HG02642 (cell line): Measurements from ENCODE around the gene COL28A1.

Source experiments
- ATAC-seq: cut with Tn5 transposase; IDR thresholded peaks from one replicate; pipeline ENCODE4 v1.9.1; 2021; ENCODE audit warnings: mild to moderate bottlenecking; ENCODE audit not compliant: unreplicated experiment, poor library complexity

COL28A1 gene

DNA sequence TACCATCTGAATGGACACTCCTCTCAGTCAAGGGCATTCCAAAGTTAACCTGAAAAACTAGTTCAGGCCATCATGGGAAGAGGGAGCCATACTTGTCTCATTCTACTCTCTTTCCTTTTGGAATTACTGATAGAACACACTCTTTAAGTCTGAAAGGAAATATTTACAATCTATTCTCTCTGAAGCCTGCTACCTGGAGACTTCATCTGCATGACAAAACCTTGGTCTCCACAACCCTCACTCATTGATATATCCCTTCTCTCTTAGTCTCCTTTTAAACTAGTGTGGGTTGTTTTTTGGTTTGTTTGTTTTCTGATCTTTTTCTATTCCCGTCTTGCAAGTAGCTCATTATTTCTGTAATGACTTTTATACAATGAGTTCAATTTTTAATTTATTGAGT is 183.8 kb downstream of the COL28A1 start:
- no peak for ATAC-seq

DNA sequence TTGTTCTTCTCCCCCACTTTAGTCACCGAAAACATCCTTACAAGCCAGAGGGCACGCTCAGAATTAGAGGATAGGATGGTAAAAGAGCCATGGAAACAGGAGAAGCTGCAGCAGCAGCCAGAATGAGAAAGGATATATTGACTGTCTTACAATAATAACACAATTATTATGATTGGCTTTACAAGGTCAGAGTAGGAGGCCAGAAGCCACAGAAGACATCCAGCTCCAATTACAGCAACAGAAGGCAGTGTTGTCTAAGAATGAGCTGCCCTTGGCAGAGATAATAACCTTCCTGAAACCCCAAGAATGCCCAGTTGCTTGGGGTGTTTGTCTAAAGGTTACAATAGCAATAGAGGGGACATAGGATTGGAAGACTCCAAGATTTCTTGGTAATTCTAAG is 184.5 kb downstream of the COL28A1 start:
- no peak for ATAC-seq

DNA sequence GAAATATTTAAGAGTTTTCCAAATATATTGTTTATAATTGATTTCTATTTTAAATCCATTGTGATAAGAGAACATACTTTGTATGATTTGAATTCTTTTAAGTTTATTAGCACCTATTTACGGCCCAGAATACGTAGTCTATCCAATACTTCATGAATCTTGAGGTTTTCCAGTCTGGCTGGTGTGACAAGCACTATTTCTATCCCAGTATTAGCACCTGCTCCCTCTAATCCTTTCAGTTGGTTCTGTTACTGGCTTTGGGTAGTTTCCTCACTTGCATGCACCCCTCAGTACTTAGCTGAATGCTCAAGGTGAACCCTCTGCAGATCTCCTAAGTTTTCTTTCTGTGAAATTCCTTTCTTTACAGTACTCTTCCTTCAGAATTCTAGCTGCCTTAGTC is 186.5 kb downstream of the COL28A1 start:
- ATAC-seq = no peak

DNA sequence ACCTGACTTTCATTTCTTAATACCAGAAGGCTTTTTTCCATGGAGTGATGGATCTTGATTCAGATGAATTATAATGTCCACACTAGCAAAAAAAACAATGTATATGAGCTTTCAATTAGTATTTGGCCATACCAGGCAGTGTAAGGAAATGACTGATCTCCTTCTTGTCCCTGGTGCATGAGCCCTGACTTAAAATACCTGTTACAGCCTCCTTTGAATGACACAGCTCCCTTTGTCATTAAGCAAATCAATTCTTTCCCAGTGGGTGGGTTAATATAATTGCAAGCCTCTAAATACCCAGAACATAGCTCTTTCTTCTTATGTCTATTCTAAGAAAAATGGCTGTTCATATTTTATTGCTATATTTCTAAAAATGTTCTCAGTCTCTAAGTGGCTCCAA is 188.6 kb downstream of the COL28A1 start:
- ATAC-seq = no peak

DNA sequence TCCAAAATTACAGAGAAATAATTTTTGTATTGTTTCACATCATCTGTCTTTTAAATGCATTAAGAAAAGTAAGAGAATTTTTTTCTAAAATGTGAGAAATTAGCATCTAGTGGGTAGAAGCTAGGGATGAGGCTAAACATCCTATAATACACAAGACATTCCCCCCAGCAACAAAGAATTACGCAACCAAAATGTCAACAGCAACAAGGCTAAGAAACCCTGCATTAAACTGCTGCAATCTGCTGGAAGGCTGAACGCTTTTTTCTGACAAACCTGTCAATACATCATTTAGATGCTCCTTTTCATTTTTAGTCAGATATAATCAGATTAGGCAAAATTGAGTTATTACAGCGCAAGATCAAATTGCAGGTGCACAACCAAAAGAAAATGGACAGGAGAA is 191.1 kb downstream of the COL28A1 start:
- no peak for ATAC-seq

DNA sequence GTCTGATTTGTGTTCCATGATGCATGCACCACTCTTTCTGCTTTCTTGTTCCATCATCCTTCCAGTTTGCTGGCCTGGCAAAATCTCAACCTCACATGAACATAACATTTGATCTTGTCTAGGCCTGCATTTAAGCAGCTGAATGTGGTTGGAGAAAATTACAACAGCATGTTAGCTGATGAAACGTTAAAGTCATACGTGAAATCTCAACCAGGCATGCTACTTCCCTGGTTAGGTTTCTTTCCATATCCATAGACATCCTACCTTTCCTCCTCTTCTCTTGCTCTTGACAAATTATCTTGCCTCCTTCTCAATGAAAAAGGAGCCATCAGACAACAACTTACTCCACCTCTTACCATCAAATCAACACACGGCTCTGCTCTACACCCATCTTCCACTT is 199.8 kb downstream of the COL28A1 start:
- no peak for ATAC-seq

DNA sequence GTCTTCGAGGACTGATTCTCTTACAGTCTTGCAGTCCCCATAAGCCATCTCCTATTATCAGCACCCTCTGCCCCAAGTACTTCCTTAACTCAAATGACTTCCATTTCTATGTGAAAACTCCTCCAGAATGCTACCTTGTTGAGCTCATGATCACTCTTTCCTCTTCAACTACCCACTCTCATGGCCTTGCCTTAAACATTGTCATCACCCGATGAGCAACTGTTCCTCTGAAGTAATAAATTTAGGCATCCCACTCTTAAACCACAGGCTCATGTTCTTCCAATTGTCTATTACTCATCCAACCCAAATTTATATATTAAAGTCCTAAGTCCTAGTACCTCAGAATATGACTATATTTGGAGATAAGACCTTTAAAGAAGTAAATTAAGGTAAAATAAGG is 200.5 kb downstream of the COL28A1 start:
- no peak for ATAC-seq

DNA sequence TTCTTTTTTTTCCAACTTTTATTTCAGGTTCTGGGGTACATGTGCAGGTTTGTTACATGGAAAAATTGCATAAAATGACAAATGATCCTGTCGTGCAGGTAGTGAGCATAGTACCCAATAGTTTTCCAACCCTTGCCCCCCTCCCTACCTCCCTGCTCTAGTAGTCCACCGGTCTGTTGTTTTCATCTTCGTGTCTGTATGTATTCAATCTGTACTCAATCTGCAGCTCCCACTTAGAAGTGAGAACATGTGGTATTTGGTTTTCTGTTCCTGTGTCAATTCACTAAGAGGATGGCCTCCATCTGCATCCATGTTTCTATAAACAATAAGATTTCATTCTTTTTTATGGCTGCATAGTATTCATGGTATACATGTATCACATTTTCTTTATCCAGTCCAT is 202.1 kb downstream of the COL28A1 start:
- ATAC-seq = no peak

DNA sequence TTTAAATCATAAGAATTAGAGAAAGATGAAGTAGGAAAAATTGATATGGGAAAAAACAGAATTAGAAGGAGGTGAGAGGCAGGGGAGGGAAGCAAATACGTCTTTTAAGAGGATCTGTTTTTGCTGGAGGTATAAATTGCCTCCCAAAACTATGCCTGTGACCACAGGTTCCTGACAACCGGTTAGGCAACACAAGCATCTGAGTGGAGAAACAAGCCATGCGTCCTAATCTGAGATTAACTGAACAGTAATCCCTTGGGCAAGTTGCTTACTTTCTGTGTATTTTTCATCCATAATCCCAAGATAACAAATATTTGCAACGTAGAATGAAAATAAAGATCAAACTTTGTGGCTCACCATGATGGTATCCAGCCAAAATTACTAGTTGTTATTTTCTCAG is 204.2 kb downstream of the COL28A1 start:
- no peak for ATAC-seq

DNA sequence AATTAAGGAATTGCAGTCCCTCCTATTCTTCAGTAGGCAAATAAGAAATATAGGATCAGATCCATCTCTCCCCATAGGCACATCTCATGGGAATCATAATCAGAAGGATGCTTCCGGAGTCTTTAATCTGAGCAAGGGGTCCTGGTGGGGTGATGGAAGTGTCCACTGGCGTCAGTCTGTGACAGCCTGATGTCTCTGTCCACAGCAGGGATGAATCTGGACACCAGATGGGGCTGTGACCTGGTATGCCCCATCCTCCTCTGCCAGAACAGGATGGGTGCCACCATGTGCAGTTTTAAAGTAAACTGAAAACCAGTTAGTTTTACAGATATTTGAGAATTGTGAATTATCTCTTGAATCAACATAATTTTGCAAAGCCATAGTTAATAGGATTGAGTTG is 204.7 kb downstream of the COL28A1 start:
- no peak for ATAC-seq

DNA sequence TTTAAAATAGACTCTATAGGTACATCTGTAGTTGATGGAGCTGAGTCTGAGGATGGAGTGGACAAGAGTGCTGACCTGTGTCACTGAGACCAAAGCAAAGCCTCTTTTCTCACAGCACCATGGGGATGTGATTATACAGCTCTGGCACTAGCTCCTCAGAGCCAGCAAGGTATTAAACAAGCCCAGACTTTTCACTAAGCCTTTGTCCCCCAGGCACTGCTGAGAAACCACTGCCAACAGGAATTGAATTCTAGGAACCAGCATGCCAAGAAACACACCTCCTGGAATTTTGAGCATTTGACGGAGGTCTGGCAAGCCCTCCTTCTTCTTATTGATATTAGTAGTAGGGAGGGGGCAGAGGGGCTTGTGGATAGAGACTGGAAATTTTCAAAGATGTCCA is 206.3 kb downstream of the COL28A1 start:
- ATAC-seq = no peak

DNA sequence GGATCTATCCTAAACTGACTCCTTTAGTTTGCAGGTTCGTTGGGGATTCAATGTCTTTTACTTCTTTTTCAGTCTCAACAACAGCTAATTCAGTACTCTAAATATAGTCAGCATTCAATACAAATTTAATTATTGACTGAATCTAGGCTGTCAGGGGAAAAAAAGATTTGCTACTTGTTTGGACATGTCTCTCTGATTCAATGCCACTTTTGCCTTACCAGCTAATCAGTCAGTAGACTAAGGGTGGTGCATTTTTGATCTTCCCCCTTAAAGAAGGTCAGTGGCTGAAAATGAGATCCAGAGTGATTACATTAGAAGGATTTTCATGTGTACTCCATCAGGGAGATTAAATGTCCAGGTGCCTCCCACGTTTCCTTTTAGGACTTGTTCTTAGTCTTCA is 208.2 kb downstream of the COL28A1 start:
- no peak for ATAC-seq

DNA sequence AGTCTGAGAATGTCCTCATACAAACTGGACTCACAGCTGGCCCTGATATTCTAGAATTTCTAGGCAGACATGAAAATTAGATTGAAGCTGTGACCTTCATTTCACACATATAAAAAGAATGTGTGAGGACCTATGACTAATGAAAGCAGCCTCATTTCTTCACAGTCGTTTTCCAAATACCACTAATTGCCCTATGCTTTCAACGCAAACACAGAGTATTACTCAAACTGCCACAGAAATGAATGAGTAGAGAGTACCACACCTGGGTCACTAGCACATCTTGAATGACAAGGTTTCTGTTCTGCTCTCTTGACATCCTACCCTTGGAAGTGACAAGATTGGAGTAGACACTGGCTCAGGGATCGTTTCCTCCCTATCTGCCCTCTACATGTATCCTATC is 211.0 kb downstream of the COL28A1 start:
- ATAC-seq = no peak

DNA sequence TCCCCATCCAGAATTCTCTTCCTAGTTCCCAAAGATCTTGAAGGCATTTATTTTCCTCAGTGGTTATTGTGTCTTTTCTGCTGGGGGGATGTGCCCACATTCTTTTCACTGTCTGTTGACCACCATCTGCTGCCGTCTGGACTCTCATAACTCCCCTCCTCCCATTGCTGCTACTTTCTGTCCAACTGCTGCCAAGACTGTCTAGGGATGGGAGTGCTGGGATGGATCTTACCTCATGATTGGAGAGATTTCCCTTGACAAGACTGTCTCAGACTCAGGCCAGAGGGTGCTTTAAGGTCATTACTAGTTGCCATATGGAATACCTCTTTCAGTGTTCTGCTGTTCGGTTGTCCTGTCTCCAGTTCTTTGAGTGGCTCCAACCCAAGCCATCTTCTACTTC is 211.8 kb downstream of the COL28A1 start:
- no peak for ATAC-seq

DNA sequence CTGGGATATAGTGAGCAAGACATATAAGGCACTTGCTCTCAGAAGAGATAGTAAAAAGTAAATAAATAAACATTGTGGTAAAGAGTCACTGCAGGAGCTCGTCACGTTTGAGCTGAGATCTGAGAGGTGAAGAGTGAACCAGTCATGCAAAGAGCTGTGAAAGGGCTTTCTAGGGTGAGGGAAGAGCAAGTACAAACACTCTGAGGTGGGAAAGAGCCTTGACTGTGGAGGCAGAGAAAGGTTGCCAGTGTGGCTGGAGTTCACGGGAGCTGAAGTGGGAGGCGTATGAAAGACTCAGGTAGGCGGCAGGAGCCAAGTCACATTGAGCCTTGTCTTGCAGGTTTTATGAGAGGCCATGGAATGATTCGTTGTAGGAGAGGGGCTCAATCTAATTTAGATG is 212.3 kb downstream of the COL28A1 start:
- peak; percentile 50 for ATAC-seq

DNA sequence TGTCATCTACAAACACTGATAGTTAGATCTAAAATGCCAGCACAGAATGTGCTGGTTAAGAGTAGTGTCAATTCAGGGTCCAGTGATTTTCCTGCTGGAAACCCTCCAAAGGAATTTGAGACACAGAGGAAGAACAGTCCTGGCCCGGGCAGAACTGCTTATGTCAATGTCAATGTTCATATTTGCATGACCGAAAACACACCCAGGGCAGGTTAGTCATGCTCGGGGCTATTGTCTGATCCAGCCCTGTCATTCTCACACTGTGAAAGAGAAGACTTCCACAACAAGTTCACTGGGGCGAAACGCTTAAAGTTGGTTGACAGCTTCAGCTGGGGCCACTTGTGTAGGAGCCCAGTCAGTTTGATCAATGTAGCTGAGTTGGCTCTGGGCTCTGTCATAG is 214.0 kb downstream of the COL28A1 start:
- peak; percentile 92 for ATAC-seq

DNA sequence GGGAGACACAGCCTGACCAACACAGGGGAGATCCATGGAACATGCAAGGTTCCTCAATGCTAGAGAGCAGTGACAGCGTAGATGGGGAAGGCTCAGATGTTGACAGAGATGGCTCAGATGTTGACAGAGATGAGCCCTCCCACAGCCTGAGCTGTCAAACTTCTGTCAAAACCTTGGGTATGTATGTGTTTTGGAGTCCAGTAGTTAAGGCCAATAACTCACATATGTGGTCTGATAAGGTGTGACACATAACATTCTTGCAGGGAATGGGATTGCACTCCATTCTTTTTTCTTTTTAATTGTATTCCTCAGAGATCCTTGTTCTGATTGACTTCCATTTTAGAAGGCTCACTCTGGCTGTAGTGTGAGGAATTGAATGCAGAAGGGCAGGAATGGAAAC is 217.1 kb downstream of the COL28A1 start:
- ATAC-seq = no peak

DNA sequence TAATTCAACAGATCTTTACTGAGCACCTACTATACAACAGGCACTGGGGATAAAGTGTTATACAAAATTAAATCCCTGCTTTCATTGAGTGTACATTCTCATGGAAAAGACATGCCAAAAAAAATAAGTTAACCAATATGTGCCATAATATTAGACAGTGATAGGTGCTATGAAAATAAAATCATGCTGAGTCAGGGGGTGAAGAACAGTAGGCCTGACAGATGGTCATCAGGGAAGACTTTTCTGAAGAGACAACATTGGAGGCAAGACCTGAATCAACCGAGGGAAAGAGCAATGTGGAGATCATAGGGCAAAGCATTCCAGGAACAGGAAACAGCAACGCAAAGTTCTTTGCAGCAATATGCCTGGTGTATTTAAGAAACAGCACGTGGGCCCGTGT is 217.8 kb downstream of the COL28A1 start:
- ATAC-seq = no peak

DNA sequence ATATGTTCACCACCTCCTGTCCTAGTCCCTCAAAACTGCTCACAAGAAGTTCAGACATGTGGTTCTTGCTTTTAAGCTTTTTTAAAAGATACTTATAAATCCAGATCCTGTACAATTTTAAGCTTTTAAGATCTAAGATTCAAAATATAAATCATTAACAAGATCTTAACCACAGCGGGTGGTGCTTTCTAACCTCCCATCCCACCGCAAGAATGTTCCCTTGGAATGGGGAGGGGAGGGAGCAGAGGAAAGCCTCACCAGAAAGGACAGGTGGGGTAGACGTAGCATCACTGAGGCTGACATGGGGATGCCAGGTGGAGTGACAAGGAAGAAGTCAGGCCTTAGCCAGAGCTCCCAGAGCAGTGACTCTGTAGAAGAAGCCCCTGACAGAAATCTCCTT is 219.8 kb downstream of the COL28A1 start:
- ATAC-seq = no peak

DNA sequence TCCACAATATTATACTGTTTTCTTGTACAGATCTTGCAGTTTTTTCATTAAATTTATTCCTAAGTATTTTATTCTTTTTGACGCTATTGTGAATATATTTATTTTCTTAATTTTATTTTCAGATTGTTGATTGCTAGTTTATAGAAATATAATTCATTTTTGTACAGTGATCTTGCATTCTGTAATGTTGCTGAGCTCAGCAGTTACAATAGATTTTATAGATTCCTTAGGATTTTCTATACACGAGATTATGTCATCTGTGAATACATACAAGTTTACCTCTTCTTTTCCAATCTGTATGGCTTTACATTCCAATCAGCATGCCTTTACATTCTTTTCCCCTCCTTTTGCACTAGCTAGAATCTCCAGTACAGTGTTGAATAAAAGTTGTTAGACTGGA is 223.3 kb downstream of the COL28A1 start:
- ATAC-seq = no peak

DNA sequence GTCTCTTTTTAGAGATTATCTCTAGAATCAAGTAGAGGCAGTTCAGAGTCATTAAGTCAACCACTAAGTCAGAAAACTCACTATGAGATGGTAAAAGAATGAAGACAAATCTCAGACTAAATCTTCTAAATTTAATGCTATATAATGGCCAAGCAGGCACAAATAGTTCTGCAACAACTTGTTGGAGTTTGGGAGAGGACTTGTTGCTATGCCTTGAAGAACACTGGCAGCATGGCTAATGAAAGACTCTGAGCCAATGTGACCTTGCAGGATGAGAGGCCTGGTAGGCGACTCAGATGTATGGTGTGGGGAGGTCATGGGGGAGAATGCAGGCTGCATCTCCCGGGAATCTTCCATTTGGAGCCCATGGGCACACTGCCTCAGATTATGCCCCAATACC is 224.7 kb downstream of the COL28A1 start:
- no peak for ATAC-seq

DNA sequence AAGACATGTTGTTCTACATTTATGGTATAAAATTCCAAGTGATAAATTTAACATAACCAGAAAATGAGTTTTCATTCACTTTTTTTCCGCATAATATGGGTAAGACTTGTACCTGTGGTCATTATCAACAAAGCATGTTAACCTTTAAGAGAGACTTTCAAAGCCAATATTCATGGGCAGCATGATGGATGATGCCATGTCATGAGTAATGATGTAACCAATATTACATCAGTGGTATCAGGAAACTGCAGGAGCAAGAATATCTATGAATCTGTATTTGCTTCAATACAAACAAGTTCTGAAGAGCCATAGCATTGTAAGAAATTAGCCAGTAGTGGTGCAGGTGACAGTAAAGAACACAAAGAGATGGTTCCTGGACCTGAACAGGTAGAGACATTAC is 226.5 kb downstream of the COL28A1 start:
- no peak for ATAC-seq
